Heart left ventricle (tissue), 13 donors: Measurements from ENCODE around the gene TWF2.

Source experiments
- POLR2A ChIP-seq, 2 donors: fragments of 450-650 bp; IDR thresholded peaks; one replicate each; pipeline ENCODE4 v1.6.1; 2017; ENCODE audit warnings: antibody characterized with exemption in 2 of 2, mild to moderate bottlenecking in 2 of 2, moderate library complexity in 2 of 2
- TF ChIP-seq, protein P1 (sequence below), 12 donors: fragments of 200-600 bp; sonication (generic) in 4 of 12; IDR thresholded peaks; one replicate each; pipeline versions ENCODE4 v1.5.0 to v1.8.0; 2018 to 2022; ENCODE audit warnings: antibody characterized with exemption in 12 of 12, mild to moderate bottlenecking in 5 of 12
- donor health status: ischemic (EF 13 %, LVEDD 7.1; RV severe dilation, severe dysfunction).
- donor health status: DM: no; HTN: yes; CAD: no.
- donor health status: DM: no; HTN: no; CAD: no.
- donor health status: ischemic (EF 25% LVEDD 6.9; RV normal size, moderate dysfunction).
- donor health status: ischemic (EF 25% LVEDD 5.7; RV mildly dilated, moderate dysfunction).
- donor health status: ischemic (EF 35%, LVEDD 5.7; RV mildly dilated, moderate dysfunction).
- donor health status: nonischemic (EF 11% LVEDD 7.7; RV severe dilation, severe dysfunction).
- donor health status: DM: yes; HTN: yes; CAD: no.
- donor health status: PGD.
- donor health status: ischemic (EF 29% LVEDD 5.4; RV normal size, mild dysfunction).
- donor health status: nonischemic (EF 23%, LVEDD 6.1; RV moderate dilation, normal function).

DNA sequence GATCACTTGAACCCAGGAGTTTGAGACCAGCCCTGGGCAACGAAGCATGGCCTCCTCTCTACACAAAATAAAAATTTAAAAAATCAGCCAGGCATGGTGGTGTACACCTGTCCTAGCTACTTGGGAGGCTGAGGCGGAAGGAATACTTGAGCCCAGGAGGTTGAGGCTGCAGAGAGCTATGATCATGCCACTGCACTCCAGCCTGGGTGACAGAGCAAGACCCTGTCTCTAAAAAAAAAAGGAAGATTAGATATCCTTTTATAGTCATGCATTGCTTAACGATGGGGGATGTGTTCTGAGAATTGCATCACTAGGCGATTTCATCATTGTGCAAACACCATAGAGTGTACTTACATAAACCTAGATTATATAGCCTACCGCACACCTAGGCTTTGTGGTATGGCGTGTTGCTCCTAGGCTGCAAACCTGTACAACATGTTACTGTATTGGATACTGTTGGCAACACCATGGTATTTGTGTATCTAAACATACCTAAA is 28.4 kb downstream of the TWF2 start:
- TF ChIP-seq, protein P1, sequence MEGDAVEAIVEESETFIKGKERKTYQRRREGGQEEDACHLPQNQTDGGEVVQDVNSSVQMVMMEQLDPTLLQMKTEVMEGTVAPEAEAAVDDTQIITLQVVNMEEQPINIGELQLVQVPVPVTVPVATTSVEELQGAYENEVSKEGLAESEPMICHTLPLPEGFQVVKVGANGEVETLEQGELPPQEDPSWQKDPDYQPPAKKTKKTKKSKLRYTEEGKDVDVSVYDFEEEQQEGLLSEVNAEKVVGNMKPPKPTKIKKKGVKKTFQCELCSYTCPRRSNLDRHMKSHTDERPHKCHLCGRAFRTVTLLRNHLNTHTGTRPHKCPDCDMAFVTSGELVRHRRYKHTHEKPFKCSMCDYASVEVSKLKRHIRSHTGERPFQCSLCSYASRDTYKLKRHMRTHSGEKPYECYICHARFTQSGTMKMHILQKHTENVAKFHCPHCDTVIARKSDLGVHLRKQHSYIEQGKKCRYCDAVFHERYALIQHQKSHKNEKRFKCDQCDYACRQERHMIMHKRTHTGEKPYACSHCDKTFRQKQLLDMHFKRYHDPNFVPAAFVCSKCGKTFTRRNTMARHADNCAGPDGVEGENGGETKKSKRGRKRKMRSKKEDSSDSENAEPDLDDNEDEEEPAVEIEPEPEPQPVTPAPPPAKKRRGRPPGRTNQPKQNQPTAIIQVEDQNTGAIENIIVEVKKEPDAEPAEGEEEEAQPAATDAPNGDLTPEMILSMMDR (IDR thresholded peaks at IDR 0.05), result no peak
- no peak for TF ChIP-seq POLR2A (IDR thresholded peaks at IDR 0.05)
